ENCODE results near the gene WNT3. TPM values are rescaled to one million over a fixed set of nuclear protein-coding genes. Genes with fewer than 3 reads are reported as not detected.
A peak's percentile ranks its signal among the peaks of the same experiment; 100 is the strongest.

The WNT3 gene
- total and polyA plus RNA-seq, 2 donors (not counting 1 experiment from before 2014, with no cell fraction given), result 0.86 to 1.4 TPM

DNA sequence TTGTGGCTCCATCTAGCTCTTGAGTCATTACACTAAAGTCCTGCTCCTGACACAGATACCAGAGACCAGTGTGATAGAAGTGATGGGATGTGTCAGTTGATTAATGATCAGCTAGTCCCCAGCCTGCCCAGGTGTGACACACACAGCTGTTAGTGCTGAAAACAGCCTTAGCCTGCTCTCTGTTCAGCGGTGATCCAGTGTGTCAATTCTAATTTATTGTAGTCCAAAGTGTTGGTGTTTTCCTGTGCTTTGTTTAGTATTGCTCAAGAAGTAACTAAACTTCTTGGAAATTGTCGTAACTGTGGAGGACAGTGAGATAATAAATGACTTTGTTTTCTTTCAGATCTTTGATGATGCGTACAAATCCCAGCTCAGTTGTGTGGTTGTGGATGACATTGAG is 92.3 kb downstream of the WNT3 start:
- Mint-ChIP-seq H3K27ac (peak overlapping the region; percentile 8), H3K9me3 (ENCODE audit: insufficient read depth) (no peaks in the 10 kb centered on the region), H3K4me3 (no peak overlapping the region), H3K27me3 (no peaks in the 10 kb centered on the region), H3K4me1 (peaks cover 26% of the 10 kb centered on the region)
- H3K9ac ChIP-seq (ENCODE audit: low read length), result no peak overlapping the region
- H3K9me3 ChIP-seq (ENCODE audit: control extremely low read depth in 1 of 3, control insufficient read depth in 2 of 3, insufficient read depth in 1 of 3, low read length in 2 of 3), result no peaks in the 10 kb centered on the region
- ATAC-seq (ENCODE audit: low read depth) (no peak), DNase-seq (no peak)
- H3K4me1 ChIP-seq (ENCODE audit: control insufficient read depth in 2 of 2, insufficient read depth in 2 of 2, low read length in 2 of 2), result peaks cover 16 to 19% of the 10 kb centered on the region in 2 donors
- ChIA-PET POLR2A (no interaction called here), CTCF (interaction anchor here (1.7 kb wide), 1 partner anchor 15 kb away, joined by 5 read pairs; no protein-coding TSS in a partner anchor)
- peaks cover 0 to 6% of the 10 kb centered on the region in 2 experiments for H3K36me3 ChIP-seq (replicated peaks in 1 of 2; ENCODE audit: control extremely low read depth in 1 of 2, control insufficient read depth in 1 of 2, extremely low read depth in 1 of 2, insufficient read depth in 2 of 2, low read length in 1 of 2)
- no peaks in the 10 kb centered on the region for H3K27me3 ChIP-seq (replicated peaks in 1 of 4; ENCODE audit: control extremely low read depth in 1 of 4, control insufficient read depth in 3 of 4, insufficient read depth in 4 of 4, low read length in 3 of 4)
- no peaks in the 10 kb centered on the region for H4K20me1 ChIP-seq (ENCODE audit: control insufficient read depth, insufficient read depth, low read length, poor library complexity, severe bottlenecking)
- H2AFZ ChIP-seq (ENCODE audit: insufficient read depth, low read depth, low read length, poor library complexity, severe bottlenecking), result no peak overlapping the region
- TF ChIP-seq, protein P1, sequence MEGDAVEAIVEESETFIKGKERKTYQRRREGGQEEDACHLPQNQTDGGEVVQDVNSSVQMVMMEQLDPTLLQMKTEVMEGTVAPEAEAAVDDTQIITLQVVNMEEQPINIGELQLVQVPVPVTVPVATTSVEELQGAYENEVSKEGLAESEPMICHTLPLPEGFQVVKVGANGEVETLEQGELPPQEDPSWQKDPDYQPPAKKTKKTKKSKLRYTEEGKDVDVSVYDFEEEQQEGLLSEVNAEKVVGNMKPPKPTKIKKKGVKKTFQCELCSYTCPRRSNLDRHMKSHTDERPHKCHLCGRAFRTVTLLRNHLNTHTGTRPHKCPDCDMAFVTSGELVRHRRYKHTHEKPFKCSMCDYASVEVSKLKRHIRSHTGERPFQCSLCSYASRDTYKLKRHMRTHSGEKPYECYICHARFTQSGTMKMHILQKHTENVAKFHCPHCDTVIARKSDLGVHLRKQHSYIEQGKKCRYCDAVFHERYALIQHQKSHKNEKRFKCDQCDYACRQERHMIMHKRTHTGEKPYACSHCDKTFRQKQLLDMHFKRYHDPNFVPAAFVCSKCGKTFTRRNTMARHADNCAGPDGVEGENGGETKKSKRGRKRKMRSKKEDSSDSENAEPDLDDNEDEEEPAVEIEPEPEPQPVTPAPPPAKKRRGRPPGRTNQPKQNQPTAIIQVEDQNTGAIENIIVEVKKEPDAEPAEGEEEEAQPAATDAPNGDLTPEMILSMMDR (IDR thresholded peaks at IDR 0.05), result no peak
- TF ChIP-seq EZH2 (IDR thresholded peaks at IDR 0.05; ENCODE audit: borderline replicate concordance, insufficient read depth, low read depth, low read length, poor library complexity, severe bottlenecking), result no peak
- intact Hi-C loops (cut with micrococcal nuclease), result no loop called here
- H3K4me3 ChIP-seq (ENCODE audit: control extremely low read depth in 1 of 5, extremely low read depth in 1 of 5, insufficient read depth in 1 of 5, low read depth in 2 of 5, low read length in 4 of 5), result no peak overlapping the region
- 93% methylated on average over 2 of the region's 3 CpGs for WGBS (ENCODE audit: insufficient coverage)
- no peak overlapping the region for H3K4me2 ChIP-seq (replicated peaks; ENCODE audit: low read depth, low read length, poor library complexity, severe bottlenecking)
- H3K27ac ChIP-seq (ENCODE audit: low read length in 2 of 2), result no peak overlapping the region
- no peaks in the 10 kb centered on the region for H3K79me2 ChIP-seq (ENCODE audit: control insufficient read depth, insufficient read depth, low read length)

DNA sequence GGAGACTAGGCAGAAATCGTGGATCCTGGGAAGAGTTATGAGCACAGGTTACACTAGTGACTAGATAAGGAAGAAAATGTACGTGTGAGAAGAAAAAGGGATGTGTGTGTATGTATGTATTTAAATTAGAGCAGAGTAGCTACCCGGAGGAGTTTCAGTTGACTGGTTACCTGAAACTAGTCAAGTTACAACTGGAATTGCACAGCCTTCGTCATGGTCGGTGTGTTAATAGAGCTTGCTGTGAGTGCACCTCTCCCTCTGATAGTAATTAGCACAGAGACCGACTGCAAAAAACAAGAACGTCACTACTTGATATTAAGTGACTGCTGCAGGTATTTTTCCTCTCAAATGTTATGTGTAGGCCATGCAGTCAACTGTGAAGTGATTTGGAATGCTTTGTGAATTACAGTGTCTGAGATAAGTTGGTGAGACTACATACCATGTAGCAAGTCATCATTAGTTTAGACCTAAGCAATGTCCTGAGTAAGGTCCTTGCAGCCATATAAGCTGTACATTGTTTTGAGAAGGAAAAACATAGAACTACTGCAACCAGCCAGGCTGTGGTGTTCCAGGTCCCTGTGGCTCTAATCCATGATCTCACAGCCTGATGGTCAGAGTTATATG is 95.7 kb downstream of the WNT3 start:
- TF ChIP-seq EZH2 (IDR thresholded peaks at IDR 0.05; ENCODE audit: borderline replicate concordance, insufficient read depth, low read depth, low read length, poor library complexity, severe bottlenecking), result no peak
- TF ChIP-seq, protein P1 (IDR thresholded peaks at IDR 0.05), result no peak
- WGBS (ENCODE audit: insufficient coverage), result 24% methylated on average over 3 of the region's 7 CpGs
- ATAC-seq (ENCODE audit: low read depth) (no peak), DNase-seq (no peak)
- Histone ChIP-seq H3K27ac (ENCODE audit: low read length in 2 of 2) (no peak overlapping the region), H3K36me3 (replicated peaks in 1 of 2; ENCODE audit: control extremely low read depth in 1 of 2, control insufficient read depth in 1 of 2, extremely low read depth in 1 of 2, insufficient read depth in 2 of 2, low read length in 1 of 2) (peaks cover 0 to 8% of the 10 kb centered on the region in 2 experiments), H3K9ac (ENCODE audit: low read length) (no peak overlapping the region), H3K79me2 (ENCODE audit: control insufficient read depth, insufficient read depth, low read length) (no peaks in the 10 kb centered on the region), H4K20me1 (ENCODE audit: control insufficient read depth, insufficient read depth, low read length, poor library complexity, severe bottlenecking) (no peaks in the 10 kb centered on the region), H3K27me3 (replicated peaks in 1 of 4; ENCODE audit: control extremely low read depth in 1 of 4, control insufficient read depth in 3 of 4, insufficient read depth in 4 of 4, low read length in 3 of 4) (no peaks in the 10 kb centered on the region), H2AFZ (ENCODE audit: insufficient read depth, low read depth, low read length, poor library complexity, severe bottlenecking) (no peak overlapping the region), H3K4me3 (ENCODE audit: control extremely low read depth in 1 of 5, extremely low read depth in 1 of 5, insufficient read depth in 1 of 5, low read depth in 2 of 5, low read length in 4 of 5) (no peak overlapping the region), H3K9me3 (ENCODE audit: control extremely low read depth in 1 of 3, control insufficient read depth in 2 of 3, insufficient read depth in 1 of 3, low read length in 2 of 3) (no peaks in the 10 kb centered on the region), H3K4me1 (ENCODE audit: control insufficient read depth in 2 of 2, insufficient read depth in 2 of 2, low read length in 2 of 2) (peaks cover 23 to 26% of the 10 kb centered on the region in 2 donors), H3K4me2 (replicated peaks; ENCODE audit: low read depth, low read length, poor library complexity, severe bottlenecking) (peak overlapping the region; percentile 39)
- intact Hi-C loops (cut with micrococcal nuclease), result no loop called here
- Mint-ChIP-seq H3K4me3 (peak overlapping the region; percentile 15), H3K27ac (no peak overlapping the region), H3K4me1 (peaks cover 31% of the 10 kb centered on the region), H3K9me3 (ENCODE audit: insufficient read depth) (no peaks in the 10 kb centered on the region), H3K27me3 (no peaks in the 10 kb centered on the region)
- ChIA-PET POLR2A (no interaction called here), CTCF (no interaction called here)
